ENCODE results near the gene MAN1B1.

MAN1B1 gene

GRCh38 chr9:137068539-137069507 is 18.0 kb upstream of the MAN1B1 start:
- no peak for DNase-seq (ENCODE audit: low read depth)

GRCh38 chr9:137069508-137070091 is 17.2 kb upstream of the MAN1B1 start:
- no peak for DNase-seq (ENCODE audit: low read depth)

- peak; percentile 74 for DNase-seq (ENCODE audit: low read depth)
Observed at GRCh38 chr9:137070201-137070905, 16.4 kb upstream of the MAN1B1 start, which contains the start of gene SAPCD2. Gene SAPCD2, minus strand, starts transcription at chr9:137070557. Its CDS starts 97 bp downstream, at chr9:137070460.

GRCh38 chr9:137070906-137071275 is 15.9 kb upstream of the MAN1B1 start:
- DNase-seq (ENCODE audit: low read depth) = no peak

- DNase-seq (ENCODE audit: low read depth) = no peak
Observed at GRCh38 chr9:137071282-137071681, 15.5 kb upstream of the MAN1B1 start.

- no peak for DNase-seq (ENCODE audit: low read depth)
Observed at GRCh38 chr9:137073992-137074399, 12.8 kb upstream of the MAN1B1 start.

- DNase-seq (ENCODE audit: low read depth) = no peak
Observed at GRCh38 chr9:137074657-137075274, 12.0 kb upstream of the MAN1B1 start.

- DNase-seq (ENCODE audit: low read depth) = no peak
Observed at GRCh38 chr9:137075275-137075775, 11.5 kb upstream of the MAN1B1 start.

GRCh38 chr9:137076636-137077009 is 10.2 kb upstream of the MAN1B1 start:
- no peak for DNase-seq (ENCODE audit: low read depth)

GRCh38 chr9:137077010-137077747 is 9.6 kb upstream of the MAN1B1 start, which contains the start of gene UAP1L1:
Gene UAP1L1, plus strand, starts transcription at chr9:137077517. Its CDS starts 16 bp downstream, at chr9:137077533.
- peak; percentile 25 for DNase-seq (ENCODE audit: low read depth)

GRCh38 chr9:137077758-137078693 is 8.8 kb upstream of the MAN1B1 start:
- no peak for DNase-seq (ENCODE audit: low read depth)

- DNase-seq (ENCODE audit: low read depth) = no peak
Observed at GRCh38 chr9:137078701-137079400, 7.9 kb upstream of the MAN1B1 start.

GRCh38 chr9:137079401-137079787 is 7.4 kb upstream of the MAN1B1 start:
- no peak for DNase-seq (ENCODE audit: low read depth)

GRCh38 chr9:137080260-137081122 is 6.3 kb upstream of the MAN1B1 start:
- DNase-seq (ENCODE audit: low read depth) = no peak

GRCh38 chr9:137082222-137082924 is 4.4 kb upstream of the MAN1B1 start:
- no peak for DNase-seq (ENCODE audit: low read depth)

GRCh38 chr9:137082925-137083290 is 3.9 kb upstream of the MAN1B1 start:
- DNase-seq (ENCODE audit: low read depth) = no peak

- no peak for DNase-seq (ENCODE audit: low read depth)
Observed at GRCh38 chr9:137083394-137084004, 3.3 kb upstream of the MAN1B1 start.
